Uterus (tissue), 4 donors: ENCODE data around the gene INSRR. TPM values are rescaled to one million over a fixed set of nuclear protein-coding genes. Genes with fewer than 3 reads are reported as not detected.

Experiments
- DNase-seq, 2 donors: peaks; one replicate each; pipeline ENCODE4 v3.0.0-alpha.2; 2019 to 2020
- H3K27ac ChIP-seq, 2 donors: fragments of 200-600 bp; sonication (generic); 1 replicate in 1 of 2; 2 replicates in 1 of 2; pipeline ENCODE4 v1.5.1; 2016 to 2018
- H3K27me3 ChIP-seq, 2 donors: fragments of 200-600 bp; sonication (generic); one replicate each; pipeline ENCODE4 v1.5.1; 2018 to 2019; ENCODE audit warnings: control low read depth in 1 of 2
- H3K36me3 ChIP-seq, 2 donors: fragments of 200-600 bp; sonication (generic); one replicate each; pipeline ENCODE4 v1.5.1; 2019; ENCODE audit warnings: control low read depth in 1 of 2
- H3K4me1 ChIP-seq, 2 donors: fragments of 200-600 bp; sonication (generic); one replicate each; pipeline ENCODE4 v1.5.1; 2018 to 2019; ENCODE audit warnings: control low read depth in 1 of 2
- H3K4me3 ChIP-seq, 2 donors: fragments of 200-600 bp; sonication (generic); 1 replicate in 1 of 2; 2 replicates in 1 of 2; pipeline ENCODE4 v1.5.1; 2018 to 2019; ENCODE audit warnings: mild to moderate bottlenecking in 1 of 2
- H3K9me3 ChIP-seq, 2 donors: fragments of 200-600 bp; sonication (generic); one replicate each; pipeline ENCODE4 v1.5.1; 2019; ENCODE audit warnings: control low read depth in 1 of 2
- POLR2A ChIP-seq, 2 donors: fragments of 450-650 bp; IDR thresholded peaks; one replicate each; pipeline ENCODE4 v1.6.1; 2016; ENCODE audit warnings: antibody characterized with exemption in 2 of 2, mild to moderate bottlenecking in 1 of 2, moderate library complexity in 1 of 2
- intact Hi-C: fragments of 100-400 bp; cut with DNase I; formaldehyde crosslinking; loops from one replicate; pipeline ENCODE4 v1.15.1; 2023; ENCODE audit warnings: low total_unique reads
- total RNA-seq, 4 donors: library from RNA; depleted of rRNA in 3 of 4; stranded (reverse); fragments of >200 nt in 3 of 4; gene quantifications; one replicate each; pipeline versions ENCODE4 v1.1.0 to v1.2.4, GENCODE V29; 2014 to 2023
- TF ChIP-seq, protein P1 (sequence below), 4 experiments: fragments of 200-600 bp in 2 of 4; fragments of 450-650 bp in 2 of 4; sonication (generic) in 2 of 4; IDR thresholded peaks; one replicate each; pipeline ENCODE4 v1.5.1; 2016 to 2019; ENCODE audit warnings: antibody characterized with exemption in 4 of 4, mild to moderate bottlenecking in 2 of 4, moderate library complexity in 1 of 4
- donor health status: DM: yes; HTN: yes; CAD: no.

The INSRR gene
- total RNA-seq, 4 donors from 2014 or later, result 1.2 TPM; not detected in 3

- no peaks in the 10 kb centered on the region for H3K9me3 ChIP-seq
- H3K4me3 ChIP-seq, result no peak overlapping the region
- no peak for DNase-seq
- intact Hi-C loops, result no loop called here
- TF ChIP-seq, protein P1, sequence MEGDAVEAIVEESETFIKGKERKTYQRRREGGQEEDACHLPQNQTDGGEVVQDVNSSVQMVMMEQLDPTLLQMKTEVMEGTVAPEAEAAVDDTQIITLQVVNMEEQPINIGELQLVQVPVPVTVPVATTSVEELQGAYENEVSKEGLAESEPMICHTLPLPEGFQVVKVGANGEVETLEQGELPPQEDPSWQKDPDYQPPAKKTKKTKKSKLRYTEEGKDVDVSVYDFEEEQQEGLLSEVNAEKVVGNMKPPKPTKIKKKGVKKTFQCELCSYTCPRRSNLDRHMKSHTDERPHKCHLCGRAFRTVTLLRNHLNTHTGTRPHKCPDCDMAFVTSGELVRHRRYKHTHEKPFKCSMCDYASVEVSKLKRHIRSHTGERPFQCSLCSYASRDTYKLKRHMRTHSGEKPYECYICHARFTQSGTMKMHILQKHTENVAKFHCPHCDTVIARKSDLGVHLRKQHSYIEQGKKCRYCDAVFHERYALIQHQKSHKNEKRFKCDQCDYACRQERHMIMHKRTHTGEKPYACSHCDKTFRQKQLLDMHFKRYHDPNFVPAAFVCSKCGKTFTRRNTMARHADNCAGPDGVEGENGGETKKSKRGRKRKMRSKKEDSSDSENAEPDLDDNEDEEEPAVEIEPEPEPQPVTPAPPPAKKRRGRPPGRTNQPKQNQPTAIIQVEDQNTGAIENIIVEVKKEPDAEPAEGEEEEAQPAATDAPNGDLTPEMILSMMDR (IDR thresholded peaks at IDR 0.05), result no peak
- no peak for TF ChIP-seq POLR2A (IDR thresholded peaks at IDR 0.05)
- H3K27me3 ChIP-seq, result peaks cover 0 to 5% of the 10 kb centered on the region in 2 donors
- no peak overlapping the region for H3K27ac ChIP-seq
- H3K36me3 ChIP-seq, result no peaks in the 10 kb centered on the region
- H3K4me1 ChIP-seq, result peaks cover 0 to 21% of the 10 kb centered on the region in 2 donors
Measured at GRCh38 chr1:156862997-156863599, 4.2 kb upstream of the INSRR start.

DNA sequence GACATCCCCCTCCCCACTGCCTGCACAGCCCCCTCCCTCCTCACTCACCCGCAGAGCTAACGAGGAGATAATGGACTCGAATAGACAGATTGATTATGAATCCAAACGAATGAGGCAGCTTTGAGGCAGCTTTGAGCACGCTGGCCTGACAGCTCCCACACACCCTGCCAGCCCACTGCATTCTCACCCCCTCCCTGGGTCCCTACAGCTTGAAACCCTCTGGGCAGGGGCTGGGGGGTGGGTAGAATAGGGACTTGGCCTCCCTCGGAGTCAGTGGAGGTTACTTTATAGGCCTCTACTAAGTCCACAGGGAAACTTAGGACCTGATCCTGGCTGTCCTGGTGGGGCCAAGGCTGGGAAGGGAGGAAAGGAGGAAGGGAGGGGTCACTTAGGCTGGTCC, 3.7 kb upstream of the INSRR start:
- H3K27ac ChIP-seq, result no peak overlapping the region
- H3K9me3 ChIP-seq, result no peaks in the 10 kb centered on the region
- H3K27me3 ChIP-seq, result peaks cover 0 to 5% of the 10 kb centered on the region in 2 donors
- no peak for DNase-seq
- peaks cover 0 to 21% of the 10 kb centered on the region in 2 donors for H3K4me1 ChIP-seq
- intact Hi-C loops, result no loop called here
- H3K4me3 ChIP-seq, result no peak overlapping the region
- TF ChIP-seq, protein P1 (IDR thresholded peaks at IDR 0.05), result no peak
- TF ChIP-seq POLR2A (IDR thresholded peaks at IDR 0.05), result no peak
- no peaks in the 10 kb centered on the region for H3K36me3 ChIP-seq

DNA sequence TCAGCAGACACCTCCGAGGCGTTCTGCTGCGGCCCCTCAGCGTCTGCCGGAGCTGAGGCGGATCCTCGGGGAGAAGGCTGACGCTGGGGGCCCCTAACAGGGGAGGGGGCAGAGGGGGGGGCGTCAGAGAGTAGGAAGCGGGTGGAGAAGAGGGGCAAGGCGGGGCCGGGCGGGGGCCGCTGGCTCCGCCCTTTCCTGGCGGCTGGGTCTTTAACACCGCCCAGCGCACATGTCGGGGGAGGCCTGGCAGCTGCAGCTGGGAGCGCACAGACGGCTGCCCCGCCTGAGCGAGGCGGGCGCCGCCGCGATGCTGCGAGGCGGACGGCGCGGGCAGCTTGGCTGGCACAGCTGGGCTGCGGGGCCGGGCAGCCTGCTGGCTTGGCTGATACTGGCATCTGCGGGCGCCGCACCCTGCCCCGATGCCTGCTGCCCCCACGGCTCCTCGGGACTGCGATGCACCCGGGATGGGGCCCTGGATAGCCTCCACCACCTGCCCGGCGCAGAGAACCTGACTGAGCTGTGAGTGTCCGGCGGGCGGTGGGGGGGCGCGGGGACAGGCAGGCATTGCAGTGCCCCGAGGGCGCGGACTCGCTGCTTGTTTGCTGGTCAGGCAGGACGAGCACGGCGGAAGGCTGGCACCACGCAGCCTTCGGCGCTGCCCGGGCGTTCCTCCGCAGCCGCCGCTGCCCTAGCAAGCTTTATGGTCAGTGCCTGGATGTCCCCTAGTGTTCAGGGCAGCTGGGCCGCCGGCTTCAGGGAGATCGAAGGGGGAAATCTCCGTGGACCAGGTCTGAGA, 1.9 kb upstream of the INSRR start, which contains the start of gene NTRK1:
TSS of gene NTRK1 (plus strand) at position 238 of the 796 bp plus-strand sequence. CDS start at position 308, 70 bp downstream.
- DNase-seq, result peak; percentile 36 to 71

DNA sequence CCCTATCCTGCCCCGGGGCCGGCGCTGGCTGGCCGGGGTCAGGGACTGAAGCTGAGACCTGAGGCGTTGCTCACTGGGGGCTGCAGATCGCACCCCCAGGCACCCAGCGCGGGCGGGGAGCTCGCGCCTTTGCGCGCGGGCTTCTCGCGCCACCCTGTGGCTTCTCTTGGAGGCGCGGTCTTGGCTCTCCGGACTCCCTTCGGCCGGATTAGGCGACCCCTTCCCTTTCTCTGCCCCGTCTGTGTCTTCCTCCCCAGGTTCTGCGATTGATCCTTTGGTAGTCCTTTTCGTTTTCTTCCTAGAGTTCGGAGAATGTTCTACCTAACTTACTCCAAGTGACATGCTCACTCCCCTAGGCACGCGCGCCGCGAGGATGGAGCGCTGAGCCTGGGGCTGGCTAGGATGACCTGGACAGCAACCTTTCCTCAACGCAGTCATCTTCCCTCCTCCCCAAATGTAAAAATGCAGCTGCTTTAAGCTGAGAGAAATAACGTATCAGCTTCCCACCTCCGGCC, 1.3 kb upstream of the INSRR start:
- intact Hi-C loops, result no loop called here
- H3K9me3 ChIP-seq, result no peaks in the 10 kb centered on the region
- H3K36me3 ChIP-seq, result no peaks in the 10 kb centered on the region
- TF ChIP-seq, protein P1 (IDR thresholded peaks at IDR 0.05), result peak; percentile 79 to 90 (median 84)
- TF ChIP-seq POLR2A (IDR thresholded peaks at IDR 0.05), result peak in 1 of 2 donors; percentile 6
- H3K27ac ChIP-seq, result peak overlapping the region in 1 of 2 donors; percentile 63
- peaks cover 0 to 5% of the 10 kb centered on the region in 2 donors for H3K27me3 ChIP-seq
- DNase-seq, result peak in 1 of 2 donors; percentile 71
- H3K4me1 ChIP-seq, result peaks cover 0 to 21% of the 10 kb centered on the region in 2 donors
- peak overlapping the region; percentile 14 to 41 for H3K4me3 ChIP-seq

More for the DNA sequence above, 1.9 kb upstream of the INSRR start, which contains the start of gene NTRK1:
- H3K9me3 ChIP-seq, result no peaks in the 10 kb centered on the region
- H3K27ac ChIP-seq, result peak within 1 kb of the TSS in 1 of 2 donors; percentile 63
- peaks cover 0 to 5% of the 10 kb centered on the region in 2 donors for H3K27me3 ChIP-seq
- no peak for TF ChIP-seq POLR2A (IDR thresholded peaks at IDR 0.05)
- TF ChIP-seq, protein P1 (IDR thresholded peaks at IDR 0.05), result no peak
- intact Hi-C loops, result no loop called here
- H3K4me3 ChIP-seq, result peak within 1 kb of the TSS; percentile 14 to 41
- peaks cover 0 to 21% of the 10 kb centered on the region in 2 donors for H3K4me1 ChIP-seq
- no peaks in the 10 kb centered on the region for H3K36me3 ChIP-seq
